Neural crest cell (in vitro differentiated cells): Measurements from ENCODE around the gene OSCP1. TPM values are rescaled to one million over a fixed set of nuclear protein-coding genes. Genes with fewer than 3 reads are reported as not detected.

Experiments
- DNase-seq: peaks from one replicate; pipeline ENCODE4 v3.0.0; 2021; ENCODE audit warnings: low read depth, mixed read lengths, low spot score
- H3K27ac Mint-ChIP-seq: one replicate; pipeline ENCODE4 v1.8.0; 2021; ENCODE audit warnings: mild to moderate bottlenecking, mixed read lengths; ENCODE audit not compliant: unreplicated experiment
- H3K27me3 Mint-ChIP-seq: 2 replicates; pipeline ENCODE4 v1.8.0; 2021; ENCODE audit warnings: low read depth, mild to moderate bottlenecking, mixed read lengths
- H3K36me3 Mint-ChIP-seq: 2 replicates; pipeline ENCODE4 v1.8.0; 2021; ENCODE audit warnings: low read depth, mild to moderate bottlenecking, mixed read lengths
- H3K4me1 Mint-ChIP-seq: 2 replicates; pipeline ENCODE4 v1.8.0; 2021; ENCODE audit warnings: mixed read lengths
- H3K4me3 Mint-ChIP-seq: one replicate; pipeline ENCODE4 v1.8.0; 2021; ENCODE audit warnings: mild to moderate bottlenecking, mixed read lengths
- H3K9me3 Mint-ChIP-seq: 2 replicates; pipeline ENCODE4 v1.8.0; 2021; ENCODE audit warnings: mixed read lengths
- total RNA-seq: library from RNA; stranded (reverse); gene quantifications from 2 replicates; pipeline ENCODE4 v1.2.1, GENCODE V29; 2021
- TF ChIP-seq, protein P1 (sequence below): fragments of 200-600 bp; sonication (generic); conservative IDR thresholded peaks from 2 replicates; pipeline ENCODE4 v1.5.0; 2021; ENCODE audit warnings: antibody characterized with exemption, mild to moderate bottlenecking

The OSCP1 gene
- total RNA-seq, 1 donor from 2014 or later, result 10.5 TPM

DNA sequence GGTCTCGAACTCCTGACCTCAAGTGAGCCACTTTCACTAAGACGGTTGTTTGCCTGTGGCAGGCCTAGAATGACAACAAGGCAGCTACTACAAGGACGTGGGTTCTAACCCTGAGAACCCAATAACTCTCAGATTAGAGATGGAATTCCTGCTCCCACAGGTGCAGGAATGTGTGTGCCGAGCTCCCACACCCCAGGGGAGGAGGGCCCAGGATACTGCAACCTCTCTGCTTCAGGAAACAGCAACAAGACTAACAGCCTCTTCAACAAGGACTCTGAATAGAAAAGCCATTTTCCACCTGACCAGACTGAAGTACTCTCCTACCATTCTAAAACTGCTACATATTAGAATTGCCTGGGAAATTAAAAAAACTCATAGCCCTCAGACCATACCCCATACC is 57.4 kb downstream of the OSCP1 start:
- H3K9me3 Mint-ChIP-seq, result no peaks in the 10 kb centered on the region
- H3K36me3 Mint-ChIP-seq, result peaks cover 3% of the 10 kb centered on the region
- peak overlapping the region; percentile 89 for H3K27ac Mint-ChIP-seq
- TF ChIP-seq, protein P1, sequence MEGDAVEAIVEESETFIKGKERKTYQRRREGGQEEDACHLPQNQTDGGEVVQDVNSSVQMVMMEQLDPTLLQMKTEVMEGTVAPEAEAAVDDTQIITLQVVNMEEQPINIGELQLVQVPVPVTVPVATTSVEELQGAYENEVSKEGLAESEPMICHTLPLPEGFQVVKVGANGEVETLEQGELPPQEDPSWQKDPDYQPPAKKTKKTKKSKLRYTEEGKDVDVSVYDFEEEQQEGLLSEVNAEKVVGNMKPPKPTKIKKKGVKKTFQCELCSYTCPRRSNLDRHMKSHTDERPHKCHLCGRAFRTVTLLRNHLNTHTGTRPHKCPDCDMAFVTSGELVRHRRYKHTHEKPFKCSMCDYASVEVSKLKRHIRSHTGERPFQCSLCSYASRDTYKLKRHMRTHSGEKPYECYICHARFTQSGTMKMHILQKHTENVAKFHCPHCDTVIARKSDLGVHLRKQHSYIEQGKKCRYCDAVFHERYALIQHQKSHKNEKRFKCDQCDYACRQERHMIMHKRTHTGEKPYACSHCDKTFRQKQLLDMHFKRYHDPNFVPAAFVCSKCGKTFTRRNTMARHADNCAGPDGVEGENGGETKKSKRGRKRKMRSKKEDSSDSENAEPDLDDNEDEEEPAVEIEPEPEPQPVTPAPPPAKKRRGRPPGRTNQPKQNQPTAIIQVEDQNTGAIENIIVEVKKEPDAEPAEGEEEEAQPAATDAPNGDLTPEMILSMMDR, result no peak
- peaks cover 18% of the 10 kb centered on the region for H3K4me1 Mint-ChIP-seq
- H3K27me3 Mint-ChIP-seq, result no peaks in the 10 kb centered on the region
- no peak for DNase-seq
- peak overlapping the region; percentile 35 for H3K4me3 Mint-ChIP-seq

DNA sequence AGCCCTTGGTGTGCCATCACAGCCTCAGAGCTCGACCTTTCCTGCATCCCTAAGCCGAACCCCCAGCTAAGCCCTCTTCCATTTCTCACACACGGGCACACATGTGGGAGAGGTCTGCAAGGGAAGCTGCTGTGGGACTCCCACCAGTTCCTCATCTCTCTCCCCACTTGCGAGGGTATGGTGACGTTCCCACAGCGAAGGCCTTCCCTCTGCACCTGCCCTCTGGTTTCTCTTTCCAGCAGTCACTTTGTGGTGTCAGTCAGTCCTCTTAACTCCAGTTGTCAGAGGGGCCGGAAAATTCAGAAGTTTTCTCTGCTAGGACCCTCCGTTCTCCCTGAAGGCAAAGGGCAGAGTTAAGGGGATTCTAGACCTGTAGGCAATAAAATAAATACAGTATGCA is 59.0 kb downstream of the OSCP1 start:
- no peak overlapping the region for H3K27ac Mint-ChIP-seq

DNA sequence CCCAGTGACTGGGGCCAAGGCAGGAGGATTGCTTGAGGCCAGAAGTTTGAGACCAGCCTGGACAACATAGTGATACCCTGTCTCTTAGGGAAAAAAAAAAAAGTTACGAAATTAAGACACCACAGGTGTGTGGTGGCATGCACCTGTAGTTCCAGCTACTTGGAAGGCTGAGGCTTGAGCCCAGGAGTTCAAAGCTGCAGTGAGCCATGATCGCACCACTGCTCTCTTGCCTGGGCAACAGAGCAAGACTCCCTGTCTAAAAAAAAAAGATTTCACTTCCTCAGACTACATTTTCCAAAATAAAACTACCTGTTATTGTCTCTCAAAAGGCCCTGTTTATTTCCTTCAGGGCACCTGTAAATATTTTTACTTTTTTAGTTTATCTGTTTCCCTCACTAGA is 59.8 kb downstream of the OSCP1 start:
- H3K4me1 Mint-ChIP-seq, result peaks cover 25% of the 10 kb centered on the region
- H3K36me3 Mint-ChIP-seq, result peaks cover 3% of the 10 kb centered on the region
- TF ChIP-seq, protein P1, result no peak
- no peaks in the 10 kb centered on the region for H3K27me3 Mint-ChIP-seq
- no peak overlapping the region for H3K4me3 Mint-ChIP-seq
- H3K27ac Mint-ChIP-seq, result no peak overlapping the region
- no peak for DNase-seq
- no peaks in the 10 kb centered on the region for H3K9me3 Mint-ChIP-seq

More for the DNA sequence above, 59.0 kb downstream of the OSCP1 start:
- peaks cover 3% of the 10 kb centered on the region for H3K36me3 Mint-ChIP-seq
- no peaks in the 10 kb centered on the region for H3K27me3 Mint-ChIP-seq
- H3K9me3 Mint-ChIP-seq, result no peaks in the 10 kb centered on the region
- TF ChIP-seq, protein P1, result no peak
- no peak for DNase-seq
- peaks cover 22% of the 10 kb centered on the region for H3K4me1 Mint-ChIP-seq
- no peak overlapping the region for H3K4me3 Mint-ChIP-seq

DNA sequence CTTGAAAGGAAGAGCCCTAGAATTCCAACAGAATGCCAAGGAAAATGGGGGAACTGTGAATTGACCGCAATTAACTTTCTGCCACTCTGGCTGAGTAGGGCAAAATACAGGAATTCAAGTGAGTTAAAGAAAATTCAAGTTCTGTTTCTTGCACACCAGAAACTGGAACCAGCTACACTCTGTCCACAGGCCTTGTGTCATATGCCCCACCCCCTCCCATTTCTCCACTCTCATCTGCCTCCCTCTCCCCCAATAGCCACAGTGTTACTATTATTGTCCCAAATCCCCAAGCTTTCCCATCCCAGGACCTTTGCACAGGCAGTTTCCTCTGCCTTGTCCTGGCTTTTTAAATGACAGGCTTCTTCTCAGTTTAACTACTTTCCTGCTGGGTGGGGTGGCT is 60.3 kb downstream of the OSCP1 start:
- TF ChIP-seq, protein P1, result no peak
- Mint-ChIP-seq H3K27ac (no peak overlapping the region), H3K4me1 (peaks cover 24% of the 10 kb centered on the region), H3K27me3 (no peaks in the 10 kb centered on the region), H3K4me3 (no peak overlapping the region), H3K36me3 (peaks cover 3% of the 10 kb centered on the region), H3K9me3 (no peaks in the 10 kb centered on the region)
- DNase-seq, result no peak

DNA sequence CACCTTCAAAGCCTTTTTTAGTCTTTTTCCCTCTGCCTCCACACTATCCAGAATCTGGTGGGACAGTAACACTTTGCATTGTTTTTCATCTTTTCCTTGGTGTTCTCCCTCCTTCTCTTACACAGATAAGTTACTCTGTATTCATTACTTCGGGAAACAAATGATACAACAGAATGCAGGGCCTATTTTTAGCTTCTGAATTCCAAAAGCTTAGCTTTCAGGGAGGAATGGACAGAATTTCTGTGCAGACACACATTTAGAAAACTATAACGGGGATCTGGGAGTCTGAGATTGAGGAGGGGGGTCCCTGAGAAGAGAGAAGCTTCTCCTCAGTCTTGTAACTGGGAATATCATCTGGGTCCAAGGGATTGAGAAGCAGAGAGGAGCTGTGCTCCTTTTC is 61.0 kb downstream of the OSCP1 start:
- TF ChIP-seq, protein P1, result no peak
- Mint-ChIP-seq H3K4me3 (peak overlapping the region; percentile 10), H3K9me3 (no peaks in the 10 kb centered on the region), H3K27me3 (no peaks in the 10 kb centered on the region), H3K4me1 (peaks cover 30% of the 10 kb centered on the region), H3K36me3 (peaks cover 3% of the 10 kb centered on the region), H3K27ac (no peak overlapping the region)
- DNase-seq, result no peak
